GM23338 (cell line): Measurements from ENCODE around the gene OSBPL10. TPM values are rescaled to one million over a fixed set of nuclear protein-coding genes. Genes with fewer than 3 reads are reported as not detected.

Source experiments
- ATAC-seq: fragments of 200-7000 bp; cut with Tn5 transposase; 3 replicates; pipeline ENCODE4 v1.9.1; 2020
- DNase-seq: peaks from one replicate; pipeline ENCODE4 v3.0.0-alpha.2; 2015; ENCODE audit warnings: low spot score
- H2AFZ ChIP-seq: fragments of 200-600 bp; sonication (generic); 2 replicates; pipeline ENCODE4 v1.8.0; 2016; ENCODE audit warnings: antibody characterized with exemption, mild to moderate bottlenecking, moderate library complexity
- H3F3A ChIP-seq: fragments of 200-600 bp; sonication (generic); replicated peaks from 2 replicates; pipeline ENCODE4 v1.8.0; 2017; ENCODE audit warnings: antibody characterized with exemption, mixed run types, low read depth
- H3K27ac ChIP-seq: fragments of 200-600 bp; sonication (generic); 2 replicates; pipeline ENCODE4 v1.6.1; 2016; ENCODE audit warnings: low read depth
- H3K27me3 ChIP-seq: fragments of 200-600 bp; sonication (generic); 2 replicates; pipeline ENCODE4 v1.8.0; 2016; ENCODE audit warnings: mild to moderate bottlenecking, mixed run types, moderate library complexity; ENCODE audit not compliant: insufficient read depth
- H3K36me3 ChIP-seq: fragments of 200-600 bp; sonication (generic); 2 replicates; pipeline ENCODE4 v1.8.0; 2016; ENCODE audit warnings: mild to moderate bottlenecking; ENCODE audit not compliant: insufficient read depth
- H3K4me1 ChIP-seq: fragments of 200-600 bp; sonication (generic); 2 replicates; pipeline ENCODE4 v1.8.0; 2016; ENCODE audit warnings: mild to moderate bottlenecking, moderate library complexity; ENCODE audit not compliant: insufficient read depth
- H3K4me2 ChIP-seq: fragments of 200-600 bp; sonication (generic); 2 replicates; pipeline ENCODE4 v1.7.1; 2017; ENCODE audit warnings: mixed run types
- H3K4me3 ChIP-seq: fragments of 200-600 bp; sonication (generic); 2 replicates; pipeline ENCODE4 v1.6.1; 2016; ENCODE audit warnings: mixed run types
- H3K79me2 ChIP-seq: fragments of 200-600 bp; sonication (generic); replicated peaks from 2 replicates; pipeline ENCODE4 v1.8.0; 2017; ENCODE audit warnings: mild to moderate bottlenecking; ENCODE audit not compliant: insufficient read depth
- H3K9me2 ChIP-seq: fragments of 200-600 bp; sonication (generic); 2 replicates; pipeline ENCODE4 v1.8.0; 2017; ENCODE audit not compliant: insufficient read depth
- H4K20me1 ChIP-seq: fragments of 200-600 bp; sonication (generic); replicated peaks from 2 replicates; pipeline ENCODE4 v1.8.0; 2017; ENCODE audit warnings: mild to moderate bottlenecking; ENCODE audit not compliant: insufficient read depth
- H3K27ac Mint-ChIP-seq: 2 replicates; pipeline ENCODE4 v1.8.0; 2020; ENCODE audit warnings: inconsistent platforms, mild to moderate bottlenecking, moderate library complexity, mixed read lengths
- H3K27me3 Mint-ChIP-seq: 3 replicates; pipeline ENCODE4 v1.8.0; 2022; ENCODE audit warnings: low read depth, mild to moderate bottlenecking, moderate library complexity, mixed read lengths, inconsistent platforms; ENCODE audit not compliant: insufficient read depth, poor library complexity
- H3K36me3 Mint-ChIP-seq: 3 replicates; pipeline ENCODE4 v1.8.0; 2021; ENCODE audit warnings: low read depth, mild to moderate bottlenecking, inconsistent platforms, moderate library complexity, mixed read lengths
- H3K4me1 Mint-ChIP-seq: 3 replicates; pipeline ENCODE4 v1.8.0; 2020; ENCODE audit warnings: mild to moderate bottlenecking, inconsistent platforms, mixed read lengths
- H3K4me3 Mint-ChIP-seq: 3 replicates; pipeline ENCODE4 v1.8.0; 2021; ENCODE audit warnings: moderate library complexity, mild to moderate bottlenecking, inconsistent platforms, mixed read lengths
- H3K9me3 Mint-ChIP-seq: 3 replicates; pipeline ENCODE4 v1.8.0; 2020; ENCODE audit warnings: moderate library complexity, mild to moderate bottlenecking, inconsistent platforms, mixed read lengths
- CREB1 ChIP-seq: fragments of 250-450 bp; sonication (Bioruptor Pico); IDR thresholded peaks from 2 replicates; pipeline ENCODE4 v1.5.0; 2020; ENCODE audit warnings: low read depth, mild to moderate bottlenecking, moderate library complexity
- EZH2 ChIP-seq: fragments of 200-600 bp; sonication (generic); IDR thresholded peaks from one replicate; pipeline ENCODE4 v1.8.0; 2017; ENCODE audit warnings: antibody characterized with exemption, mild to moderate bottlenecking, low read depth; ENCODE audit not compliant: unreplicated experiment
- EZH2phosphoT487 ChIP-seq: fragments of 200-600 bp; sonication (generic); IDR thresholded peaks from one replicate; pipeline ENCODE4 v1.8.1; 2018; ENCODE audit warnings: antibody characterized with exemption; ENCODE audit not compliant: unreplicated experiment
- JUNB ChIP-seq: IDR thresholded peaks from one replicate; pipeline ENCODE4 v1.6.1; 2016; ENCODE audit warnings: antibody characterized with exemption; ENCODE audit not compliant: unreplicated experiment
- NANOG ChIP-seq: IDR thresholded peaks from 2 replicates; pipeline ENCODE4 v1.6.1; 2016; ENCODE audit warnings: antibody characterized with exemption, borderline replicate concordance
- POLR2AphosphoS5 ChIP-seq: IDR thresholded peaks from 2 replicates; pipeline ENCODE4 v1.6.1; 2016; ENCODE audit warnings: antibody characterized with exemption, low read depth
- STAT1 ChIP-seq: IDR thresholded peaks from one replicate; pipeline ENCODE4 v1.6.1; 2016; ENCODE audit warnings: antibody characterized with exemption; ENCODE audit not compliant: unreplicated experiment
- ZNF114 ChIP-seq: fragments of 250-450 bp; sonication (Bioruptor Pico); IDR thresholded peaks from 2 replicates; pipeline ENCODE4 v1.5.0; 2020; ENCODE audit warnings: mild to moderate bottlenecking, moderate library complexity
- ZNF331 ChIP-seq: fragments of 250-450 bp; sonication (Bioruptor Pico); IDR thresholded peaks from 2 replicates; pipeline ENCODE4 v1.5.0; 2020; ENCODE audit warnings: low read depth, mild to moderate bottlenecking, moderate library complexity
- polyA plus RNA-seq: library from polyadenylated mRNA; unstranded; fragments of >200 nt; fragmentation: Nextera tagmentation; extraction: Ambion mirVana; gene quantifications from 2 replicates; pipeline ENCODE4 v1.2.1, GENCODE V29; 2016
- total RNA-seq: library from RNA; depleted of rRNA; stranded (reverse); fragments of >200 nt; shearing (Covaris generic); gene quantifications from 2 replicates; pipeline ENCODE4 v1.2.3, GENCODE V29; 2014
- TF ChIP-seq, protein P1 (sequence below): IDR thresholded peaks from one replicate; pipeline ENCODE4 v1.6.1; 2018; ENCODE audit warnings: antibody characterized with exemption; ENCODE audit not compliant: unreplicated experiment
- TF ChIP-seq, protein P2 (sequence below), 2 experiments: fragments of 200-600 bp in 1 of 2; sonication (generic) in 1 of 2; conservative IDR thresholded peaks; 2 replicates each; pipeline versions ENCODE4 v1.5.1 to v1.6.1; 2016 to 2017; ENCODE audit warnings: antibody characterized with exemption in 2 of 2, low read depth in 2 of 2, mild to moderate bottlenecking in 2 of 2, moderate library complexity in 1 of 2
- TF ChIP-seq, protein P3 (sequence below): fragments of 250-450 bp; sonication (Bioruptor Pico); IDR thresholded peaks from 2 replicates; pipeline ENCODE4 v1.5.0; 2020; ENCODE audit warnings: mild to moderate bottlenecking, moderate library complexity
- TF ChIP-seq, protein P4 (sequence below): IDR thresholded peaks from 2 replicates; pipeline ENCODE4 v1.6.1; 2016; ENCODE audit warnings: antibody characterized with exemption

Gene OSBPL10
- total and polyA plus RNA-seq, 2 experiments from 2014 or later: 23.8 to 149 TPM

DNA sequence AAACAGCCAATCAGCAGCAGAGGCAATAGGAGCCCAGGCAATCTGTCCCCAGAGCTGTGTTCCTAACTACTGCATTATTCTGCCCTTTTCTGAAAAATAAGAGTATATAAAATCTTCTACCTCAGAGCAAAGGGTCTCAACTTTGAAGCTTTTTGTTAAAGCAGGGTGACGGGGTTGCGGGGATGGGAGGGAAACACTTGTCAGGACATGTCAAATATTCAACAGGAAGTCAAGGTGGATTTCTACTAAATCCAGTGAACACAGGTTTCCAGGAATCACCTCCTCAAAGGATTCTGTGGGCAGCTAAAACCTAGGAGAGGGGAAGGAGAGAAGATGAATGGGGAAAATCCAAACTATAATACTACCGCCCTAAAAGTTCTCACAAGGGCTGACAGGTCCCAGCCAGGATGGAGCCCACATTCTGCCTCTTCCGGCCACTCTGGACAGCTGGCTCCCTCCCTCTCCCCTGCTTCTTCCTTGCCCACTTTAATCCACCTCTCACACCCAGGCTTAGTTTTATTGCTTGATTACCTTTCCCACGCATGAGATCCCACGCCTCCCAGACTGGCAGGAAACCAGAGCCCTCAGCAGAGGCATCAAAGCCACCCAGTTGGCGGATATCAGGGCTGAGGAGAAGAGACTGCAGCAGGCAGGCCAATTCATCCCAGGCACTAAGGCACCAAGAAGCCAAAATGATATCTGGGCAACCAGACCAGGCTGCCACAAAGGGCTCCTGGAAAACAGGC is 77.2 kb downstream of the OSBPL10 start:
- DNase-seq (no peak), ATAC-seq (no peak)
- Mint-ChIP-seq H3K4me3 (no peak overlapping the region), H3K27me3 (peaks cover 4% of the 10 kb centered on the region), H3K9me3 (no peaks in the 10 kb centered on the region), H3K36me3 (no peaks in the 10 kb centered on the region; the same call in 1 of the 3 replicates), H3K27ac (peak overlapping the region; percentile 70), H3K4me1 (peaks cover 65% of the 10 kb centered on the region)
- Histone ChIP-seq H3K4me1 (peaks cover 65% of the 10 kb centered on the region), H3K4me3 (no peak overlapping the region), H3K36me3 (no peaks in the 10 kb centered on the region), H3K27me3 (no peaks in the 10 kb centered on the region), H3K27ac (peak overlapping the region; percentile 52; the same call in 1 of the 2 replicates), H3F3A (no peaks in the 10 kb centered on the region), H4K20me1 (peaks cover 24% of the 10 kb centered on the region), H3K9me2 (no peaks in the 10 kb centered on the region), H2AFZ (no peak overlapping the region), H3K4me2 (no peak overlapping the region), H3K79me2 (peaks cover 100% of the 10 kb centered on the region)
- TF ChIP-seq, protein P1, sequence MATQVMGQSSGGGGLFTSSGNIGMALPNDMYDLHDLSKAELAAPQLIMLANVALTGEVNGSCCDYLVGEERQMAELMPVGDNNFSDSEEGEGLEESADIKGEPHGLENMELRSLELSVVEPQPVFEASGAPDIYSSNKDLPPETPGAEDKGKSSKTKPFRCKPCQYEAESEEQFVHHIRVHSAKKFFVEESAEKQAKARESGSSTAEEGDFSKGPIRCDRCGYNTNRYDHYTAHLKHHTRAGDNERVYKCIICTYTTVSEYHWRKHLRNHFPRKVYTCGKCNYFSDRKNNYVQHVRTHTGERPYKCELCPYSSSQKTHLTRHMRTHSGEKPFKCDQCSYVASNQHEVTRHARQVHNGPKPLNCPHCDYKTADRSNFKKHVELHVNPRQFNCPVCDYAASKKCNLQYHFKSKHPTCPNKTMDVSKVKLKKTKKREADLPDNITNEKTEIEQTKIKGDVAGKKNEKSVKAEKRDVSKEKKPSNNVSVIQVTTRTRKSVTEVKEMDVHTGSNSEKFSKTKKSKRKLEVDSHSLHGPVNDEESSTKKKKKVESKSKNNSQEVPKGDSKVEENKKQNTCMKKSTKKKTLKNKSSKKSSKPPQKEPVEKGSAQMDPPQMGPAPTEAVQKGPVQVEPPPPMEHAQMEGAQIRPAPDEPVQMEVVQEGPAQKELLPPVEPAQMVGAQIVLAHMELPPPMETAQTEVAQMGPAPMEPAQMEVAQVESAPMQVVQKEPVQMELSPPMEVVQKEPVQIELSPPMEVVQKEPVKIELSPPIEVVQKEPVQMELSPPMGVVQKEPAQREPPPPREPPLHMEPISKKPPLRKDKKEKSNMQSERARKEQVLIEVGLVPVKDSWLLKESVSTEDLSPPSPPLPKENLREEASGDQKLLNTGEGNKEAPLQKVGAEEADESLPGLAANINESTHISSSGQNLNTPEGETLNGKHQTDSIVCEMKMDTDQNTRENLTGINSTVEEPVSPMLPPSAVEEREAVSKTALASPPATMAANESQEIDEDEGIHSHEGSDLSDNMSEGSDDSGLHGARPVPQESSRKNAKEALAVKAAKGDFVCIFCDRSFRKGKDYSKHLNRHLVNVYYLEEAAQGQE: no peak
- TF ChIP-seq EZH2 (no peak), JUNB (no peak), ZNF114 (CRISPR knock-in tag) (no peak), NANOG (no peak), EZH2phosphoT487 (no peak), STAT1 (no peak), POLR2AphosphoS5 (no peak), ZNF331 (CRISPR knock-in tag) (no peak), CREB1 (CRISPR knock-in tag) (no peak)
- TF ChIP-seq, protein P2, sequence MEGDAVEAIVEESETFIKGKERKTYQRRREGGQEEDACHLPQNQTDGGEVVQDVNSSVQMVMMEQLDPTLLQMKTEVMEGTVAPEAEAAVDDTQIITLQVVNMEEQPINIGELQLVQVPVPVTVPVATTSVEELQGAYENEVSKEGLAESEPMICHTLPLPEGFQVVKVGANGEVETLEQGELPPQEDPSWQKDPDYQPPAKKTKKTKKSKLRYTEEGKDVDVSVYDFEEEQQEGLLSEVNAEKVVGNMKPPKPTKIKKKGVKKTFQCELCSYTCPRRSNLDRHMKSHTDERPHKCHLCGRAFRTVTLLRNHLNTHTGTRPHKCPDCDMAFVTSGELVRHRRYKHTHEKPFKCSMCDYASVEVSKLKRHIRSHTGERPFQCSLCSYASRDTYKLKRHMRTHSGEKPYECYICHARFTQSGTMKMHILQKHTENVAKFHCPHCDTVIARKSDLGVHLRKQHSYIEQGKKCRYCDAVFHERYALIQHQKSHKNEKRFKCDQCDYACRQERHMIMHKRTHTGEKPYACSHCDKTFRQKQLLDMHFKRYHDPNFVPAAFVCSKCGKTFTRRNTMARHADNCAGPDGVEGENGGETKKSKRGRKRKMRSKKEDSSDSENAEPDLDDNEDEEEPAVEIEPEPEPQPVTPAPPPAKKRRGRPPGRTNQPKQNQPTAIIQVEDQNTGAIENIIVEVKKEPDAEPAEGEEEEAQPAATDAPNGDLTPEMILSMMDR (conservative IDR thresholded peaks at IDR 0.05; ENCODE audit: low read depth in 2 of 2): no peak
- TF ChIP-seq, protein P3, sequence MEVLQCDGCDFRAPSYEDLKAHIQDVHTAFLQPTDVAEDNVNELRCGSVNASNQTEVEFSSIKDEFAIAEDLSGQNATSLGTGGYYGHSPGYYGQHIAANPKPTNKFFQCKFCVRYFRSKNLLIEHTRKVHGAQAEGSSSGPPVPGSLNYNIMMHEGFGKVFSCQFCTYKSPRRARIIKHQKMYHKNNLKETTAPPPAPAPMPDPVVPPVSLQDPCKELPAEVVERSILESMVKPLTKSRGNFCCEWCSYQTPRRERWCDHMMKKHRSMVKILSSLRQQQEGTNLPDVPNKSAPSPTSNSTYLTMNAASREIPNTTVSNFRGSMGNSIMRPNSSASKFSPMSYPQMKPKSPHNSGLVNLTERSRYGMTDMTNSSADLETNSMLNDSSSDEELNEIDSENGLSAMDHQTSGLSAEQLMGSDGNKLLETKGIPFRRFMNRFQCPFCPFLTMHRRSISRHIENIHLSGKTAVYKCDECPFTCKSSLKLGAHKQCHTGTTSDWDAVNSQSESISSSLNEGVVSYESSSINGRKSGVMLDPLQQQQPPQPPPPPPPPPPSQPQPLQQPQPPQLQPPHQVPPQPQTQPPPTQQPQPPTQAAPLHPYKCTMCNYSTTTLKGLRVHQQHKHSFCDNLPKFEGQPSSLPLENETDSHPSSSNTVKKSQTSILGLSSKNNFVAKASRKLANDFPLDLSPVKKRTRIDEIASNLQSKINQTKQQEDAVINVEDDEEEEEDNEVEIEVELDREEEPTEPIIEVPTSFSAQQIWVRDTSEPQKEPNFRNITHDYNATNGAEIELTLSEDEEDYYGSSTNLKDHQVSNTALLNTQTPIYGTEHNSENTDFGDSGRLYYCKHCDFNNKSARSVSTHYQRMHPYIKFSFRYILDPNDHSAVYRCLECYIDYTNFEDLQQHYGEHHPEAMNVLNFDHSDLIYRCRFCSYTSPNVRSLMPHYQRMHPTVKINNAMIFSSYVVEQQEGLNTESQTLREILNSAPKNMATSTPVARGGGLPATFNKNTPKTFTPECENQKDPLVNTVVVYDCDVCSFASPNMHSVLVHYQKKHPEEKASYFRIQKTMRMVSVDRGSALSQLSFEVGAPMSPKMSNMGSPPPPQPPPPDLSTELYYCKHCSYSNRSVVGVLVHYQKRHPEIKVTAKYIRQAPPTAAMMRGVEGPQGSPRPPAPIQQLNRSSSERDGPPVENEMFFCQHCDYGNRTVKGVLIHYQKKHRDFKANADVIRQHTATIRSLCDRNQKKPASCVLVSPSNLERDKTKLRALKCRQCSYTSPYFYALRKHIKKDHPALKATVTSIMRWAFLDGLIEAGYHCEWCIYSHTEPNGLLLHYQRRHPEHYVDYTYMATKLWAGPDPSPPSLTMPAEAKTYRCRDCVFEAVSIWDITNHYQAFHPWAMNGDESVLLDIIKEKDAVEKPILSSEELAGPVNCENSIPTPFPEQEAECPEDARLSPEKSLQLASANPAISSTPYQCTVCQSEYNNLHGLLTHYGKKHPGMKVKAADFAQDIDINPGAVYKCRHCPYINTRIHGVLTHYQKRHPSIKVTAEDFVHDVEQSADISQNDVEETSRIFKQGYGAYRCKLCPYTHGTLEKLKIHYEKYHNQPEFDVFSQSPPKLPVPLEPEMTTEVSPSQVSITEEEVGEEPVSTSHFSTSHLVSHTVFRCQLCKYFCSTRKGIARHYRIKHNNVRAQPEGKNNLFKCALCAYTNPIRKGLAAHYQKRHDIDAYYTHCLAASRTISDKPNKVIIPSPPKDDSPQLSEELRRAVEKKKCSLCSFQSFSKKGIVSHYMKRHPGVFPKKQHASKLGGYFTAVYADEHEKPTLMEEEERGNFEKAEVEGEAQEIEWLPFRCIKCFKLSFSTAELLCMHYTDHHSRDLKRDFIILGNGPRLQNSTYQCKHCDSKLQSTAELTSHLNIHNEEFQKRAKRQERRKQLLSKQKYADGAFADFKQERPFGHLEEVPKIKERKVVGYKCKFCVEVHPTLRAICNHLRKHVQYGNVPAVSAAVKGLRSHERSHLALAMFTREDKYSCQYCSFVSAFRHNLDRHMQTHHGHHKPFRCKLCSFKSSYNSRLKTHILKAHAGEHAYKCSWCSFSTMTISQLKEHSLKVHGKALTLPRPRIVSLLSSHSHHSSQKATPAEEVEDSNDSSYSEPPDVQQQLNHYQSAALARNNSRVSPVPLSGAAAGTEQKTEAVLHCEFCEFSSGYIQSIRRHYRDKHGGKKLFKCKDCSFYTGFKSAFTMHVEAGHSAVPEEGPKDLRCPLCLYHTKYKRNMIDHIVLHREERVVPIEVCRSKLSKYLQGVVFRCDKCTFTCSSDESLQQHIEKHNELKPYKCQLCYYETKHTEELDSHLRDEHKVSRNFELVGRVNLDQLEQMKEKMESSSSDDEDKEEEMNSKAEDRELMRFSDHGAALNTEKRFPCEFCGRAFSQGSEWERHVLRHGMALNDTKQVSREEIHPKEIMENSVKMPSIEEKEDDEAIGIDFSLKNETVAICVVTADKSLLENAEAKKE (CRISPR knock-in tag): no peak
- TF ChIP-seq, protein P4, sequence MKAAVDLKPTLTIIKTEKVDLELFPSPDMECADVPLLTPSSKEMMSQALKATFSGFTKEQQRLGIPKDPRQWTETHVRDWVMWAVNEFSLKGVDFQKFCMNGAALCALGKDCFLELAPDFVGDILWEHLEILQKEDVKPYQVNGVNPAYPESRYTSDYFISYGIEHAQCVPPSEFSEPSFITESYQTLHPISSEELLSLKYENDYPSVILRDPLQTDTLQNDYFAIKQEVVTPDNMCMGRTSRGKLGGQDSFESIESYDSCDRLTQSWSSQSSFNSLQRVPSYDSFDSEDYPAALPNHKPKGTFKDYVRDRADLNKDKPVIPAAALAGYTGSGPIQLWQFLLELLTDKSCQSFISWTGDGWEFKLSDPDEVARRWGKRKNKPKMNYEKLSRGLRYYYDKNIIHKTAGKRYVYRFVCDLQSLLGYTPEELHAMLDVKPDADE: no peak
